ENCODE measurements around the gene NEDD4L.

DNA sequence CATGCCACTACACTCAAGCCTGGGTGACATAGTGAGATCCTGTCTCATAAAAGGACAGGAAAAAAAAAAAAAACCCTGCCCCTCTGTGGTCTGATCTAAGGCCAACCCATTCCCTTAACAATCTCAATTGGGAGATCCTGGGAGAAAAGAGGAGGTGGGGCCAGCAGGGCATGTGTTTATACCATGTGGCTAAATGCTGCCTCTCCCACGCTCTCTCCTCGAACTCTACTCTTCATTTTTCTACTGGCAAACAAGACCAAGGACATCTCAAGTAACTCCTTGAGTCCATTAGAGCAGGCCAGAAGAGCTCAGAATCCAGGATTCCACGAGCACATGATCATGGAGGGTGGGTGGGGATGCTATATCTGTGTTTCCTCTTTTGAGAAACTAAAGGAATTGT lies 16.7 kb upstream of the NEDD4L start:
- TF ChIP-seq, protein P1, sequence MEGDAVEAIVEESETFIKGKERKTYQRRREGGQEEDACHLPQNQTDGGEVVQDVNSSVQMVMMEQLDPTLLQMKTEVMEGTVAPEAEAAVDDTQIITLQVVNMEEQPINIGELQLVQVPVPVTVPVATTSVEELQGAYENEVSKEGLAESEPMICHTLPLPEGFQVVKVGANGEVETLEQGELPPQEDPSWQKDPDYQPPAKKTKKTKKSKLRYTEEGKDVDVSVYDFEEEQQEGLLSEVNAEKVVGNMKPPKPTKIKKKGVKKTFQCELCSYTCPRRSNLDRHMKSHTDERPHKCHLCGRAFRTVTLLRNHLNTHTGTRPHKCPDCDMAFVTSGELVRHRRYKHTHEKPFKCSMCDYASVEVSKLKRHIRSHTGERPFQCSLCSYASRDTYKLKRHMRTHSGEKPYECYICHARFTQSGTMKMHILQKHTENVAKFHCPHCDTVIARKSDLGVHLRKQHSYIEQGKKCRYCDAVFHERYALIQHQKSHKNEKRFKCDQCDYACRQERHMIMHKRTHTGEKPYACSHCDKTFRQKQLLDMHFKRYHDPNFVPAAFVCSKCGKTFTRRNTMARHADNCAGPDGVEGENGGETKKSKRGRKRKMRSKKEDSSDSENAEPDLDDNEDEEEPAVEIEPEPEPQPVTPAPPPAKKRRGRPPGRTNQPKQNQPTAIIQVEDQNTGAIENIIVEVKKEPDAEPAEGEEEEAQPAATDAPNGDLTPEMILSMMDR (IDR thresholded peaks at IDR 0.05; ENCODE audit: insufficient read depth, low read depth, low read length) = no peak
- no peak for TF ChIP-seq EZH2 (IDR thresholded peaks at IDR 0.05; ENCODE audit: insufficient read depth, low read length)
